Activated CD8-positive, alpha-beta memory T cell treated with anti-CD3 and anti-CD28 coated beads, Interleukin-2, amount 50 U/mL, for 1 hour (primary cell): ENCODE measurements around the gene PATL2.
"Not testable (repeated sequence)": the region's sequence is repeated elsewhere in the genome, so short reads cannot be mapped to it uniquely, and the experiment has no call there.

Experiments
- DNase-seq: peaks from one replicate; pipeline ENCODE4 v3.0.0-alpha.2; 2020; ENCODE audit errors: extremely low read depth

The PATL2 gene

DNA sequence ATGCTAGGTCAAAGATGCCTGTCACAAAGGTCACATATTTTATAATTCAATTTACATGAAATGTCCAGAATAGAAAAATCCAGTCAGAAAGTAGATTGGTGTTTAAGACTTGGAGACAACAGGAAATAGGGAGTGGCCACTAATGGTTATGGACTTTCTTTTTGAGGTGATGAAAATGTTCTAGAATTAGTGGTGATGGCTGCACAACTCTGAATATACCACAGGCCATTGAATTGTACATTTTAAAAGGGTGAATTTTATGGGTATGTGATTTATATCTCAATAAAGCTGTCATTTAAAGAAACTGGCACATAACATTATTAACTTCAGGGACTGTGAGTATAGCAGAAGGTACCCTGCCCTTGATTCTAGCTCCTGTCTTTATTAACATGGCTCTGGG is 63.5 kb downstream of the PATL2 start:
- DNase-seq = no peak

GRCh38 chr15:44647036-44647435 is 64.1 kb downstream of the PATL2 start:
- DNase-seq = no peak

DNA sequence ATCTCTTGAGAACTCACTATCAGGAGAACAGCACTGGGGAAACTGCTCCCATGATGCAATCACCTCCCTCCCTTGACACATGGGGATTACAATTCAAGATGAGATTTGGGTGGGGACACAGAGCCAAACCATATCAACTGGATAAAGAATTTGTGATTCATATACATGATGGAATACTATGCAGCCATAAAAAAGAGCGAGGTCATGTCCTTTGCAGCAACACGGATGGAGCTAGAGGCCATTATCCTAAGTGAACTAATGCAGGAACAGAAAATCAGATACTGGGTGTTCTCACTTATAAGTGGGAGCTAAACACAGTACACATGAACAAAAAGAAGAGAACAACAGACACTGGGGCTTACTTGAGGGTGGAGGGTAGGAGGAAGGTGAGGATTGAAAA is 64.7 kb downstream of the PATL2 start:
- DNase-seq = no peak

DNA sequence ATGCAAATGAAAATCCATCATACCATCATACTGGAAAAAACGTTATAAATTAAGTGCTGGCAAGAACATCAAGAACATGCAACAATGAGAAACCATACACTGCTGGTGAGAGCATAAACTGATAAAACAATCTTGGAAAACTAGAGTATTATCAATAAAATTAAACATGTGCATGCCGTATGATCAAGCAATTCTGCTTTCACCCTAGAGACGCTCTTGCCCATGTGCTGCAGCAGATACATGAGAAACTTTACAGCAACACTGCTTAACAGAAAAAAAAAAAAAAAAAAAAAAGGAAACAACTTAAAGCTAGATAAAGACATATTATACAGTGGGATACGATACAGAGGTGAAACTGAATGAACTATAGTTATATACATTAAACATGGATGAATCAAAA is 69.5 kb downstream of the PATL2 start:
- no peak for DNase-seq

GRCh38 chr15:44636976-44637375 is 74.1 kb downstream of the PATL2 start:
- no peak for DNase-seq

GRCh38 chr15:44633603-44634002 is 77.5 kb downstream of the PATL2 start:
- no peak for DNase-seq

DNA sequence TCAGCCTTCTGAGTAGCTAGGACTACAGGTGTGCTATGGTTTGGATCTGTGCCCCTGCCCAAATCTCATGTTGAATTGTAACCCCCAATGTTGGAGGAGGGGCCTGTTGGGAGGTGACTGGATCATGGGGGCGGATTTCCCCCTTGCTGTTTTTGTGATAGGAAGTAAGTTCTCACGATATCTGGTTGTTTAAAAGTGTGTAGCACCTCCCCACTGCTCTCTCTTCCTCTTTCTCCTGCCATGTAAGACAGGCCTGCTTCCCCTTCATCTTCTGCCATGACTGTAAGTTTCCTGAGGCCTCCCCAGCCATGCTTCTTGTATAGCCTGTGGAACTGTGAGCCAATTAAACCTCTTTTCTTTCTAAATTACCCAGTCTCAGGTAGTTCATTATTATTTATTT is 85.8 kb downstream of the PATL2 start:
- not testable (repeated sequence) for DNase-seq

- DNase-seq = no peak
Observed at GRCh38 chr15:44623178-44623577, 87.9 kb downstream of the PATL2 start.

- DNase-seq = no peak
Observed at GRCh38 chr15:44620081-44620480, 91.0 kb downstream of the PATL2 start.

- no peak for DNase-seq
Observed at GRCh38 chr15:44616974-44617373, 94.1 kb downstream of the PATL2 start.
